Activated CD8-positive, alpha-beta memory T cell treated with anti-CD3 and anti-CD28 coated beads, Interleukin-2, amount 50 U/mL, for 4 hours (primary cell): Measurements from ENCODE around the gene MT1B.
"Not testable (repeated sequence)": the region's sequence is repeated elsewhere in the genome, so short reads cannot be mapped to it uniquely, and the experiment has no call there.

Source experiments
- DNase-seq: peaks from one replicate; pipeline ENCODE4 v3.0.0-alpha.2; 2020

The MT1B gene

GRCh38 chr16:56640076-56640475 is 11.6 kb upstream of the MT1B start:
- no peak for DNase-seq

DNA sequence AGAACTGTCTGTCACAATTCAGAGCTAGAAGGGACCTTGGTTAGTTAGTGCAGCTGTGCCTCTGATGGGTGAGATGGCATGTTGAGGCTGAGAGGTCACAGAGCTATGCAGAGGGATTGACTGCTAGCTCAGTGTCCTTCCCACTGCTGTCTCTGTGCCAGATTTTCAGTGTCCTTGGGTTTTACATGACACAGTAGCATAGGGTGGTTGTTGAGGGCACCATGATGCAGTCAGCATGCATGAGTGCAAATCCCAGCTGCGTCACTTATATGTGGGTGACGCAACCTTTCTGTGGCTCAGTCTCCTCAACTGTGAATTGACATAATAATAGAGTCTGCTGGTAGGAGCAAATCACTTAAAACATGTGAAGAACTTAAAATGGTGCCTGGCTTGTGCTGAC is 10.5 kb upstream of the MT1B start:
- no peak for DNase-seq

GRCh38 chr16:56643080-56643778 is 8.5 kb upstream of the MT1B start:
- DNase-seq: peak; percentile 78

DNA sequence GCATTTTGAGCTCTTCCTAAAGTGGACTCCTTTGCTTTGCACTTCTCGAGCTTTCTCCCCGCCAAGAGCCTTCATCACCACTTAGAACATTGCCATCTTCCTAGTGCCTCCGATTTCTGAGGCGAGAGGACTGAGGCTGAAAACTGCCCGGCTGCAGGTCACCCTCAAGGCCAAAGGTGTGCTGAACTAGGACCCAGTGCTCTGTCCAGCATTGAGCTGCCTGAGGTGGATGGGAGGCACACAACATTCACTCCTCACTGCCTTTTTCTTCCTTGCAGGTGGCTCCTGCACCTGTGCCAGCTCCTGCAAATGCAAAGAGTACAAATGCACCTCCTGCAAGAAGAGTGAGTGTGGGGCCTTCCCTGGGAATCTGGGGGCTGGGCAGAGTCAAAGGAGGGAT is 7.9 kb upstream of the MT1B start:
- no peak for DNase-seq

GRCh38 chr16:56645311-56645710 is 6.4 kb upstream of the MT1B start:
- no peak for DNase-seq

GRCh38 chr16:56645838-56646237 is 5.8 kb upstream of the MT1B start:
- no peak for DNase-seq

- DNase-seq: no peak
Observed at GRCh38 chr16:56647641-56648431, 3.9 kb upstream of the MT1B start.

GRCh38 chr16:56649271-56649670 is 2.4 kb upstream of the MT1B start:
- no peak for DNase-seq

DNA sequence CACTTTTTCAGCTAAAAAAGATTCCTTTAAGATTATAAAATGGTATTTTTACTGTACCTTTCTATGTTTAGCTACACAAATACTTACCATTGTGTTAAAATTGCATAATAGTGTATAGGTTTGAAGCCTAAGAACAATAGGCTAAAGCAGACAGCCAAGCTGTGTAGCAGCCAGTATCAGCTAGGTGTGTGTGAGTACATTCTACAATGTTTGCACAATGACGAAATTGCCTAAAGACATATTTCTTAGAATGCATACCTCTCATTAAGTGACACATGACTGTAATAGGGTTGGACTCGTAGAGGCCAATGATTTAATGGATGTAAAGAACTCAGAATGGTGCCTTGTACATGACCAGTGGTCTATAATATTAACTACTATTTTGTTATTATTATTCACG is 1.9 kb upstream of the MT1B start:
- DNase-seq: no peak

DNA sequence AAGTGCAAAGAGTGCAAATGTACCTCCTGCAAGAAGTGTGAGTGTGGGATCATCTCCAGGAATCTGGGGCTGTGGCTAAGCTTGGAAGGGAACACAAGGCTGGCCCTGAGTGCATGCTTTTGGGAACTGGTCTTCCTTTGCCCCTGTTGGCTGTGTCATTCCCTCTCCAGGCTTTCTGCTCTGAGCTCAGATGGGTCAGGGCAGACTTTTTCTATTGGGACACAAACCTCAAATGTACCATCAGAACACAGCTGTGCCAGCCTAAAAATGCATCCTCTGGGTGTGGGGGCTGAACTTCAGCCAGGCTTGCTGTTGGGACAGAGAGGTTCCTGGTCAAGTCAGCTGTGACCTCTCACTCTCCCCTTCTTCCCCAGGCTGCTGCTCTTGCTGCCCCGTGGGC is 914 bp downstream of the MT1B start:
- no peak for DNase-seq

DNA sequence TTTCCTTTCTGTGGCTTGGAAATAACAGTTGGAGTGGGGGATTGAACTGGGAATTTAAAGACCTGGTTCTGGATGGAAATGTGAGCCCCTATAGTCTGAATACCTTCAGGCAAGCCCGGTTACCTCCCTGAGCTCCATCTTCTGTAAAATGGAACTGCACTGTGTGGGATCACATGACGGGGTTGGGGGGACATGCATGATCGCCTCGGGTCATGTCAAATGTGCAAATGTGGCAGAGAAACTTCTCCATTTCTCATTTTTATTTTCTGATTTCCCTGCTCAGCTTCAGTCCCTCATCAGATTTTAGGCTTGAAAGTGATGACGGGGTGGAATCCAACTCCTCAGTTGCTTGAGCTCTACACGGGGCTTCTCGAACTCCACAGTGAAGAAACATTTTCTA is 1.5 kb downstream of the MT1B start:
- no peak for DNase-seq

GRCh38 chr16:56657555-56658326 is 6.1 kb downstream of the MT1B start, which contains the start of gene MT1F:
Gene MT1F (plus strand): TSS chr16:56657959. CDS start chr16:56658059, 100 bp downstream.
- peak; percentile 64 for DNase-seq

GRCh38 chr16:56658327-56658875 is 6.7 kb downstream of the MT1B start:
- no peak for DNase-seq

DNA sequence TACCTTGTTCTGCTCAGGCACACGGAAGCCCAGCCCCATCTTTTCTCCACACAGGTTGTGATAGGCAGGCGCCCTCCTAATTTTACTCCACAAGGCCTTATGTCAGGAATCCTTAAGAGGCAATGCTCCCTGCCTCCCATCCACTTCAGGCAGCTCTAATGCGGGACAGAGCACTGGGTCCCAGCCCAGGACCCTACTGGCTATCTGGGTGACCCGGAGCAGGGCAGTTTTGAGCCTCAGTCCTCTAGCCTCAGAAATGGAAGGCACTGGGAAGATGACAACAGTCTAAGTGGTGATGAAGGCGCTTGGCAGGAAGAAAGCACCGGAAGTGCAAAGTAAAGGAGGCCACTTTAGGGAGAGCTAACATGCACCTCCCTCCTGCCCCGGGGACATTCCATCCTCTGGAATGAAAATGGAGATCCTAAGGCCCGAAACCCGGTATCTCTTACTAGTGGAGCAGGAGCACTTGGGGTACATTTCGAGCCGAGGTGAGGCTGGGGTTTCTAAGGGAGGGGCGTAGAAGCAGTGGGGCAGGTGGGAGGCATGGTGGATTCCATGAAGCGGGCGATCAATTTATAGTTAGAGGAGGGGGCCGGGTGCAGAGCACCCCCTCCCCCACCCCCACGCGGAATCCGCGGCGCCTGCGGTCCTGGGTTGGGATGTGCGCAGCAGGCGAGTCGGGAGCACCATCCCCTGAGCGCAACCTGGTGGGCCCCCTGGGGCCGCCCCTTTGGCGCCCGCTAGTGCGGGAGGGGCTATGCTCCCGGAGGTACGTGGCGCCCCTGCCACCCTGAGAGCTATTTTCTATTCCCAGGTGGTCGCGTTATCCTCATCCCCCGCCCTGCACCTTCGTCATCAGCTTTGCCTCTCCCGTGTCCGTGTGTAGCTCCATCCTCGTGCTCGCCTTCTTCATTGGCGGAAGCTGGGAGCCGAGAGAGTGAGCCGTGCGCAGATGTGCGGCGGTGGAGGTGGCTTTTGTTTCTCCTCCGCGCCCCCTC is 11.0 kb downstream of the MT1B start:
- peak; percentile 22 for DNase-seq

DNA sequence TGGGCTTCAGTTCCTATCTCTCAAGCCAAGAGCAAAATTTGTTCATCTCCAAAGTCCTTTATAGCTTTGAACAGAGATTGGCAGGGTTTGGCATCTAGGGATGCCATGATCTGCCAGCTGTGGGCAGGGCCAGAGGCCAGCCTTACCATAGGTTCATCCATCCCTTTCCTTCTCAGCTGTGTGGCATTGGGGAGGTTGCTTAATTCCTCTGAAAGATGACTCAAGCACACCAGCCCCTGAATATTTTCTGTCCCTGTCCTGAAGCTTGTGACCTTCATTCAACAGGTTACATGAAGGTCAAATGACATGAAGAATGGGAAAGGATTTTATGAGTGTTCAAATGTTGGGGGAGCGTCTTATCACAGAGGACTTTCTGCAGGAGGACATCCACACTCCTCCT is 12.8 kb downstream of the MT1B start:
- DNase-seq: no peak

GRCh38 chr16:56665286-56666261 is 13.9 kb downstream of the MT1B start:
- DNase-seq: not testable (repeated sequence)

DNA sequence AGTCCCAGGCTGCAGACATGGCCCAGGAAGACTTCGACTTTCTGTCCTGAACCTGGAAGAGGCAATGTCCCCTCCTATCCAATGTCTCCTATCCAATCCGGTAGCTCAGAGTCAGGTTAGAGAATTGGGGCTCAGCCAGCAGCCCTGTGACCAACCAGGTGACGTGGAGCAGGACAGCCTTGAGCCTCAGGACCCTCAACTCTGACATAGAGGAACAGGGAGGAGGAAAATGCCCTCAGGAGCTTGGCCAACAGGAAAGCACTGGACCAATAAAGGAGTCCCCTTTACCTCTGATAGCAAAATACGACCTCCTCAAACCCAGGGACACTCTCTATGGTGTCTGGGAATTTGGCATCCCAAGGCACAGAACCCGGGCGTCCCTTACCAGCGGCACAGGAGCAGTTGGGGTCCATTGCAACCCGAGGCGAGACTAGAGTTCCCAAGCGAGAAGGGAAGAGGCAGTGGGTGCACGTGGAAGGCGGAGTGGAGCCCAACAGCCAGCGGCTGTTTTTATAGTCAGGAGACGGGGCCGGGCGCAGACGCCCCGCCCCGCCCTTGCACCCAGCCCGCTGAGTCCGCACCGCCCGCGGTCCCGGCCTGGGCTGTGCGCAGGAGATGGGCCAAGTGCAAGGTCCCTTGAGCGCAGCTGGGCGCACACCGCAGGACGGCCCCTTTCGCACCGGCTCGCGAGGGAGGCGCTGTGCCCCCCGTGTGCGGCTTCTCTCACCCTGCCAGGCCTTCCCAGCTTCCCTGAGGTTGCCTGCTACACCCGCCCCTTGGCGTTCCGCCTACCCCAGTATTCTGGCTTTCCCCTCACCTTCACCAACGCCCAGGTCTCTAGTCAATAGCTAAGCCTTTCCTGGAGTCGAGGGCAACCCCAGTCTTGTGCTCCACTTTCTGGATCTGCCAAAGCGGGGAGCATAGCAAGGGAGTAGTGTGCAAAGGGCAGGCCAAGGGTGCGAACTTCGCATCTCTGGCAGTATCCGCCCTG is 16.2 kb downstream of the MT1B start, which contains the start of gene MT1G:
TSS of gene MT1G (minus strand) at position 485 of the 991 bp plus-strand sequence. CDS start at position 413, 72 bp downstream.
- no peak for DNase-seq

DNA sequence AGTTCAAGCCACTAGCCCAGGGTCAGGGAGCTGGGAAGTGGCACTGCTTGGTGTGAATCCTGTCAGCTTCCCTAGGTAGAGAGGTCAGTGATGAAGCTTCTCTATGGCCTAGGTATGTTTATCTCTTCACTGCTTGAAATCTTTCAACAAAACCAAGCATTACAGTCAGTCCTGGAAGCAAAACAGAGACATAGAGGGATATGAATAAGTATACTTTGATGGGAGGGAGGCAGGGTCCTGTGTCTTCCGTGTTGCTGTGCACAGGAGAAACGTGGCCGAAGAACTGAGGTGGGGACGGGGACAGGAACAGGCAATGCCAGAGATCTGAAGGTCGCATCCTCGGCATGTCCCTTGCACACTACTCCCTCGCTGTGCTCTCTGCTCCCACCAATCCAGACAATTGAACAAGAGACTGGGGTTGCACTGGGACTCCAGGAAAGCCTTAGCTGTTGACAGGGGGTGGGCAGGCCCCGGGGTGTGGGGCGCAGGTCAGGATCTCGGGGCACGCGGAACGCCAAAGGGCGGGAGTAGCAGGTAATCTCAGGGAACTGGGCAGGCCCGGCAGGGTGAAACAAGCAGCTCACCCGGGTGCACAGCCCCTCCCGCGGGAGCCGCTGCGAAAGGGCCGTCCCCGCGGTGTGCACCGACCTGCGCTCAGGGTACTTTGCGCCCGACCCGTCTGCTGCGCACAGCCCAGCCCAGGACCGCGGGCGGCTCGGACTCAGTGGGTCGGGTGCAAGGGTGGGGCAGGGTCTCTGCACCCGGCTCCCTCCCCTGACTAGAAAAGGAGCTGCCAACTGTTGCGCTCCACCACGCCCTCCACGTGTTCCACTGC is 17.5 kb downstream of the MT1B start, which contains the start of gene MT1H:
TSS of gene MT1H (plus strand) at position 810 of the 835 bp plus-strand sequence. CDS start 71 bp downstream, outside the sequence.
- no peak for DNase-seq
